GM19035 (cell line): ENCODE measurements around the gene WIPF1.

ENCODE experiments used
- ATAC-seq: cut with Tn5 transposase; IDR thresholded peaks from one replicate; pipeline ENCODE4 v1.9.1; 2021; ENCODE audit not compliant: unreplicated experiment

Gene WIPF1

GRCh38 chr2:174546519-174547506, 50.8 kb downstream of the WIPF1 start:
- no peak for ATAC-seq

DNA sequence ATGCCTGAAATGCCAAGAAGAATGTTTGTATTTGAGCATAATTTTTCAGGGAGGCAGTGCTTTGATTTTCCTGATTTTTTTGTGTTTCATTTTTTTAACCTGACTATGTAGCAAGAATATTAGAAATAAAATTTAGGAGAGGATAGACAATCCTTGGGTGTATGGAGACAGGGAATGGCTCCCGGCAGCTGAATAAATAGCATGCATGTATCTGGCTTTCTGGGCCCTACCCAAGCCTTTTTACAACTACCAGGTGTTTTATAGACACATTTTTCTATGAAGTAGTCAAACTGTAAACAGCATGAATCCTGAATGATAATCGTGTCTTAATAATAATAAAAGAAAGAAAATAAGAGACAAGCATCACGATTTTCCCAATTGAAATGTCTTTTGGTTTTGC, 52.4 kb downstream of the WIPF1 start:
- no peak for ATAC-seq

DNA sequence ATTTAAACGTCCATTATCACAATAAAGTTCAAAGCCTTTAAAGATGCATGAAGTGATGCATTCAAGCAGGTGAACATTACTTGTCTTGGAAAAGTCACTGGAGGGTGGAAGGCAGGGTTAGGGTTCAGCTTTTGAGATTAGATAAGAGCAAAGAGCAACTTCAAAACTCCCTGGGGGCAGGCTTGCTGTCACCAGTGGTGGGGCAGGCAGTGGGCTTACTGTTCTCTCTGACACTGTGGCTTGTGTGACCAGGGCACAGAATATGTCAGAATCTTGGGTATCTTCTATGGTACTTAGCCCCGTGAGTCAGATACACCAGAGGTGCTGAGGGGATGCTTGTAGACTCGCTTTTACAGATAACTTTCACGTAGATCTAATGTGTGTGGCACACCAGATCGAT, 52.8 kb downstream of the WIPF1 start:
- no peak for ATAC-seq

DNA sequence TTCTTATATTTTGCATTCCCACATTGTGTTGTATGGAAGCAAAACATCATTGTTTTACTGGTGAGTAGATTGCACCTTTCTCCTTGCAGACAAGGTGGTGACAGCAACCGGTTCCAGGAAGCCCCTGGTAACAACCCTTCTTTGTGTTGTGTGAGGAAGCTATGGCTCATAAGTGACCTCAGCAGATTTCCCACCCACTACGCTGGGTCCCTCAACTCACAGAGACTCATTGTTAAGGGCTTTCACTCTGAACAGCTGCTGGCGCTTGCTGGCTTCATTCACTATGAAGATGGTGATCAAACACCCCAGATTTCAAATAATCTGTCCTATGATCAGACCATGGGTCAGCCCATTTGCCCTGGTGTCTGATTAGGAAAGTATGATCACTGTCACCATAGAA, 53.4 kb downstream of the WIPF1 start:
- no peak for ATAC-seq

DNA sequence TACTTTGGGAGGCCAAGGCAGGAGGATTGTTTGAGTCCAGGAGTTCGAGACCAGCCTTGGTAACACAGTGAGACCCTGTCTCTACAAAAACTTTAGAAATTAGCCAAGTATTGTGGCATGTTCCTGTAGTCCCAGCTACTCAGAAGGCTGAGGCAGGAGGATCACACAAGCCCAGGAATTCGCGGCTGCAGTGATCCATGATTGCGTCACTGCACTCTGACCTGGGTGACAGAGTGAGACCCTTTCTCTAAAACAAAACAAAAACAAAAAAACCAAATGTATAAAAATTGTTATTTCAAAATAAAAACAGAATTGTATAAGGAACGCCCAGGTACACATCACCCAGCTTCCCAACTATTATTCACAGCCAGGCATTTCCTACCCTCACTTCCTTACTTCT, 56.7 kb downstream of the WIPF1 start:
- no peak for ATAC-seq

GRCh38 chr2:174535757-174536703, 61.6 kb downstream of the WIPF1 start:
- no peak for ATAC-seq

GRCh38 chr2:174535083-174535482, 62.5 kb downstream of the WIPF1 start:
- ATAC-seq: no peak

- no peak for ATAC-seq
Observed at GRCh38 chr2:174529916-174530315, 67.7 kb downstream of the WIPF1 start.

- ATAC-seq: no peak
Observed at GRCh38 chr2:174527959-174528358, 69.6 kb downstream of the WIPF1 start.

DNA sequence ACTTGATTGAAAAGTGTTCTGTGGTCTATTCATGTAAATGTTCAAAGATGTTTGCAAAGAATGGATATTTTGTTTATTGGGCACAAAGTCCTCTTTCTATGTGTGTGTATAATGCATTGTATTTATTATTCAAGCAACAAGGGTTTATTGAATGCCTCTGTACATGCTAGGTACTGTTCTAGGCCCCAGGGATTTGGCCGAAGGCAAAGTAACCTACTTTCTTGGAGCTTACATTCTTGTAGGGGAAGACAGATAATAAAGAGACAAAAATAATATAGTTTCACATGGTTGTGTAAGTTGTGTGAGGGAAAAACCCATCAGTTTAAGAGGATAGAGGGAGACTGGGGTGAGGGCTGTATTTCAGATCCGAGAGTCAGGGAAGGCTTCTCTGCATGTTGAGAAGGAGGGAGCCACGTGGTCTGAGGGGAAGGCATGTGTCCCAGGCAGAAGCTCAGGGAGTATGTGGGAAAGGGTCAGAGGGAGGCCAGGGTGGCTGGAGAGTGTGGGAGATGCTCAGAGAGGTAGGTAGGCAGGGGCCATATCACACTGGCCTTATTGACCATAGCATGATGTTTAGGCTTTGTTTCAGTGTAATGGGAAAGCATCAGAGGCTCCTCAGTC, 70.4 kb downstream of the WIPF1 start:
- ATAC-seq: no peak

- ATAC-seq: no peak
Observed at GRCh38 chr2:174524527-174524926, 73.1 kb downstream of the WIPF1 start.

GRCh38 chr2:174522553-174522952, 75.1 kb downstream of the WIPF1 start:
- ATAC-seq: no peak

GRCh38 chr2:174518395-174518794, 79.2 kb downstream of the WIPF1 start:
- no peak for ATAC-seq

GRCh38 chr2:174516501-174517378, 80.9 kb downstream of the WIPF1 start:
- ATAC-seq: no peak

DNA sequence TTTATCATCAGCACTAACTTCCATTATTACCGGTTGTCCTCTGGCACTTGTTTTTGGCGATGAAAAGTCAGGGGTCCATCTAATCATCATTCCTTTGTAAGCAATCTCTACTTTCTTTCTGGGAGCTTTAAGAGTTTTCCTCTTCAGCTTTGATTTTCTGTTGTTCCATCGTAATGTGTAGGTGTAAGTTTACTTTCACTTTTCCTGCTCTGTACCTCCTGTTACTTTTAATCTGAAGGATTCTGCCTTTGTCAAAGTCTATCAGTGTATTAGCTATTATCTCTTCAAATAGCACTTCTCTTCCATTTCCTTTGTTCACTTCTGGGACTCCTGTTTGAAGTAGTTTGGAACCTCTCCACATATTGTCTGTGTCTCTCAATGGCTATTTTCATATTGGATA, 85.3 kb downstream of the WIPF1 start:
- ATAC-seq: no peak

- ATAC-seq: no peak
Observed at GRCh38 chr2:174511580-174512260, 85.9 kb downstream of the WIPF1 start.

DNA sequence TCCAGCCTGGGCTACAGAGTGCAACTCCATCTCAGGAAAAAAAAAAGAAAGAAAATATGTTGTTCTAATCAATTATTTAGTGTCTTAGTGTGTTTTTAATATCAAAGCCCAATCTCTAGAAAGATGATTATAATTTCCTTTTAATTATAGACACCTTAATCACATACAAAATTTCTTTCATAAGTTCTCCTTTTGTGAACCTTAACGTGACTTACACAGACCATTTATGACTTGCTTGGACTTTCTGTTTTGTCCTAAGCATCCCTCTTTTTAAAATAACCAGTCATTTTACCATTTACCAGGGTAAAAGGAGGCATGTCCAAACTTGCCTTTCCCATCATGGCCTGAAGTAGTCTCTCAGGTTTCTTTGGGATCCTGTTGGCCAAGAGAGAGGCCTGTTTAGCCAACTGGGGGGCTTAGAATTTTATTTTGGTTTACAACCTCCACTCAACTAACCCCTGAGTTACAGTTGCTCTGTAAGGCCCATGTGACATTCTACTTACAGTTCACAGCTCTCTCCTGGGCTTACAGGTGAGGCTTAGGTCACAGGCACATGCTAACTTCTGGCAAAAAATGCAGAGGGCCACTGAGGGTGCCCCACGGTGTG, 86.9 kb downstream of the WIPF1 start:
- no peak for ATAC-seq
